K562 (cell line): ENCODE results near the gene A1CF. TPM values are rescaled to one million over a fixed set of nuclear protein-coding genes. Genes with fewer than 3 reads are reported as not detected.

Experiments
- ATAC-seq: fragments of 200-7000 bp; cut with Tn5 transposase; 3 replicates; pipeline ENCODE4 v1.9.1; 2020; ENCODE audit warnings: moderate library complexity
- Bru-seq: library from RNA; stranded (reverse); fragments of 400-500 nt; gene quantifications from one replicate; lab custom pipeline; 2021; lab: Mats Ljungman, UMichigan
- BruChase-seq, 2 experiments: library from RNA; stranded (reverse); fragments of 400-500 nt; gene quantifications; one replicate each; lab custom pipeline; 2021; lab: Mats Ljungman, UMichigan
- BruUV-seq: library from RNA; stranded (reverse); fragments of 400-500 nt; replicated peaks from 2 replicates; lab custom pipeline; 2021; lab: Mats Ljungman, UMichigan
- CTCF ChIA-PET: fragments of 300-600 bp; formaldehyde crosslinking; extraction: SDS; loops from one replicate; lab custom pipeline; 2021; ENCODE audit warnings: low intra/inter-chr PET ratio; lab: Yijun Ruan, JAX
- POLR2A ChIA-PET: fragments of 300-600, 350-650 bp; sonication (Branson Sonifier 250); formaldehyde crosslinking; extraction: SDS; loops from one replicate; lab custom pipeline; 2021; ENCODE audit warnings: antibody characterized with exemption, inconsistent platforms; lab: Yijun Ruan, JAX
- DNase-seq, 4 experiments: peaks; one replicate each; pipeline versions ENCODE4 v3.0.0 to v3.0.0-alpha.2; 2011 to 2018; ENCODE audit warnings: low spot score in 3 of 4, mixed read lengths in 3 of 4; ENCODE audit errors: extremely low read depth in 1 of 4
- FAIRE-seq: peaks from 2 replicates; lab custom pipeline; 2011; peaks lifted over from hg19 to GRCh38; lab: Jason Lieb, UNC
- H2AFZ ChIP-seq: 2 replicates; pipeline ENCODE4 v1.6.0; 2011; ENCODE audit warnings: low read depth, low read length, control low read depth, inconsistent platforms
- H3K27ac ChIP-seq: fragments of 200-600 bp; 3 replicates; pipeline ENCODE4 v1.8.0; 2011; ENCODE audit warnings: low read depth, mild to moderate bottlenecking, control low read depth, inconsistent platforms, low read length, moderate library complexity, mixed read lengths; ENCODE audit errors: extremely low read depth
- H3K27me3 ChIP-seq, 2 experiments: fragments of 300-600 bp in 1 of 2; 2 replicates in 1 of 2; 3 replicates in 1 of 2; pipeline versions ENCODE4 v1.6.0 to v1.8.0; 2011; ENCODE audit warnings: inconsistent platforms in 2 of 2, low read length in 2 of 2, mild to moderate bottlenecking in 1 of 2, mixed read lengths in 1 of 2, moderate library complexity in 1 of 2; ENCODE audit not compliant: control insufficient read depth in 2 of 2, insufficient read depth in 2 of 2
- H3K36me3 ChIP-seq: fragments of 300-600 bp; 3 replicates; pipeline ENCODE4 v1.8.0; 2011; ENCODE audit warnings: mild to moderate bottlenecking, low read length, inconsistent platforms; ENCODE audit not compliant: control insufficient read depth, insufficient read depth
- H3K4me1 ChIP-seq, 2 experiments: fragments of 200-600 bp in 1 of 2; replicated peaks in 1 of 2; 2 replicates in 1 of 2; 3 replicates in 1 of 2; pipeline versions ENCODE4 v1.5.1 to v1.8.0; 2011; ENCODE audit warnings: inconsistent platforms in 2 of 2, low read length in 2 of 2, mild to moderate bottlenecking in 1 of 2, mixed read lengths in 1 of 2, moderate library complexity in 1 of 2; ENCODE audit not compliant: control insufficient read depth in 2 of 2, insufficient read depth in 2 of 2
- H3K4me2 ChIP-seq: 2 replicates; pipeline ENCODE4 v1.6.1; 2011; ENCODE audit warnings: low read length, control low read depth, inconsistent platforms, mixed read lengths; ENCODE audit not compliant: insufficient read depth
- H3K4me3 ChIP-seq: fragments of 200-600 bp; sonication (generic), shearing (Covaris generic); 2 replicates; pipeline ENCODE4 v1.5.1; 2016; ENCODE audit warnings: control low read depth, inconsistent platforms
- H3K79me2 ChIP-seq: fragments of 200-600 bp; 3 replicates; pipeline ENCODE4 v1.8.0; 2011; ENCODE audit warnings: low read length, inconsistent platforms; ENCODE audit not compliant: control insufficient read depth, insufficient read depth
- H3K9ac ChIP-seq, 2 experiments: 2 replicates each; pipeline versions ENCODE4 v1.6.0 to v1.6.1; 2011; ENCODE audit warnings: low read depth in 2 of 2, low read length in 2 of 2, control low read depth in 1 of 2, inconsistent platforms in 1 of 2, mild to moderate bottlenecking in 1 of 2, mixed read lengths in 1 of 2; ENCODE audit not compliant: insufficient read depth in 1 of 2
- H3K9me1 ChIP-seq: one replicate; pipeline ENCODE4 v1.6.0; 2011; ENCODE audit warnings: inconsistent platforms, mild to moderate bottlenecking, low read length, moderate library complexity; ENCODE audit not compliant: control insufficient read depth, insufficient read depth
- H3K9me3 ChIP-seq: replicated peaks from 2 replicates; pipeline ENCODE4 v1.5.1; 2011; ENCODE audit warnings: low read depth, low read length, inconsistent platforms; ENCODE audit not compliant: control insufficient read depth, insufficient read depth
- H4K20me1 ChIP-seq: replicated peaks from 2 replicates; pipeline ENCODE4 v1.6.1; 2011; ENCODE audit warnings: low read length, inconsistent platforms, mixed read lengths; ENCODE audit not compliant: control insufficient read depth, insufficient read depth
- HDAC3 ChIP-seq: fragments of 450-650 bp; IDR thresholded peaks from 2 replicates; pipeline ENCODE4 v1.6.1; 2018; ENCODE audit warnings: borderline replicate concordance, mild to moderate bottlenecking, moderate library complexity; ENCODE audit not compliant: partially characterized antibody
- MAFK ChIP-seq: IDR thresholded peaks from 2 replicates; pipeline ENCODE4 v1.6.1; 2011; ENCODE audit warnings: low read length, improper control_type of control experiment
- RNF219 ChIP-seq: fragments of 250-450 bp; sonication (Bioruptor Pico); IDR thresholded peaks from 2 replicates; pipeline ENCODE4 v1.5.0; 2022; ENCODE audit warnings: mild to moderate bottlenecking
- TCFL5 ChIP-seq: fragments of 250-450 bp; sonication (Bioruptor Pico); conservative IDR thresholded peaks from 2 replicates; pipeline ENCODE4 v1.6.1; 2021; ENCODE audit warnings: mild to moderate bottlenecking, moderate library complexity, matching md5 sums
- TEAD1 ChIP-seq, 2 experiments: fragments of 450-650 bp in 1 of 2; sonication (generic) in 1 of 2; formaldehyde crosslinking; IDR thresholded peaks; 2 replicates each; pipeline versions ENCODE4 v1.4.0 to v1.8.0; 2020 to 2022; ENCODE audit warnings: mild to moderate bottlenecking in 2 of 2, missing genetic modification reagents in 1 of 2
- ZNF318 ChIP-seq, 2 experiments: fragments of 450-650 bp; IDR thresholded peaks; 2 replicates each; pipeline ENCODE4 v1.6.1; 2016; ENCODE audit warnings: mild to moderate bottlenecking in 2 of 2, borderline replicate concordance in 1 of 2, low read depth in 1 of 2, moderate library complexity in 1 of 2
- WGBS: fragments of 100-300 bp; shearing (Covaris generic); methylation state at CpG from one replicate; pipeline ENCODE4 v1.1.6; 2016; ENCODE audit warnings: low coverage, mixed read lengths; ENCODE audit not compliant: insufficient coverage; ENCODE audit errors: missing lambda C conversion rate; 5-methylcytosine and 5-hydroxymethylcytosine counted together
- in situ Hi-C: fragments of 300-500 bp; cut with MboI; formaldehyde crosslinking; loops from 4 replicates; pipeline ENCODE4 v1.15.0; 2018; ENCODE audit warnings: inconsistent platforms, mixed read lengths
- intact Hi-C: fragments of 100-400 bp; cut with micrococcal nuclease; formaldehyde crosslinking; loops from 2 replicates; pipeline ENCODE4 v1.14.2; 2022
- long read RNA-seq, 3 experiments: library from polyadenylated mRNA in 2 of 3; library from RNA in 1 of 3; unstranded in 2 of 3; stranded (forward) in 1 of 3; transcript quantifications; one replicate each; pipeline ENCODE4 v2.0.0, GENCODE V29; 2019 to 2022
- polyA minus RNA-seq, 3 experiments: library from RNA; depleted of rRNA, polyadenylated mRNA; stranded (reverse); fragments of >200 nt; gene quantifications; 2 replicates each; pipeline ENCODE4 v1.2.3, GENCODE V29; 2011
- polyA plus RNA-seq, 8 experiments: library from polyadenylated mRNA; depleted of rRNA in 4 of 8; stranded (reverse) in 5 of 8; unstranded in 3 of 8; fragments of >200 nt; fragmentation: Nextera tagmentation in 2 of 8; fragmentation: Illumina TruSeq in 1 of 8; extraction: Ambion mirVana in 2 of 8; extraction: Trizol in 1 of 8; gene quantifications; 2 replicates each; pipeline versions ENCODE4 v1.2.1 to v1.2.3, GENCODE V29; 2011 to 2014; ENCODE audit warnings: inconsistent platforms in 1 of 8, missing spikeins in 1 of 8
- total RNA-seq, 7 experiments: library from RNA; depleted of rRNA in 6 of 7; stranded (reverse); fragments of >200 nt in 6 of 7; fragmentation: Illumina TruSeq in 2 of 7; extraction: Trizol in 2 of 7; gene quantifications; 2 replicates each; pipeline versions ENCODE4 v1.2.1 to v1.2.3, GENCODE V29; 2011 to 2021; ENCODE audit warnings: low replicate concordance in 1 of 7

A1CF gene
- total RNA-seq (2011; cell fraction: chromatin; rRNA removed; ENCODE audit: low replicate concordance) = not detected in 2 replicates
- total RNA-seq (2011; cell fraction: nucleolus; rRNA removed) = not detected in 2 replicates
- total RNA-seq (2011; cell fraction: nucleoplasm; rRNA removed) = not detected in 2 replicates
- total RNA-seq (2014; rRNA removed) = not detected in 2 replicates
- total RNA-seq (2014; rRNA removed; fragmentation: Illumina TruSeq; extraction: Trizol) = not detected in 2 replicates
- not detected in 2 replicates for total RNA-seq (2015; rRNA removed; fragmentation: Illumina TruSeq; extraction: Trizol)
- total RNA-seq (2021) = 0.04 and 0.11 TPM in 2 replicates
- not detected in 2 replicates for polyA plus RNA-seq (2011; rRNA removed)
- not detected in 2 replicates for polyA plus RNA-seq (2011; cell fraction: cytosol; rRNA removed)
- polyA plus RNA-seq (2011; cell fraction: nucleus; rRNA removed) = not detected in 2 replicates
- polyA plus RNA-seq (2012) = 0.01 and 0.04 TPM in 2 replicates
- not detected in 2 replicates for polyA plus RNA-seq (2014; fragmentation: Illumina TruSeq; extraction: Trizol)
- polyA plus RNA-seq (2014; fragmentation: Nextera tagmentation; extraction: Ambion mirVana) = not detected
- not detected in 2 replicates for polyA plus RNA-seq (2014; rRNA removed)
- polyA minus RNA-seq (2011; rRNA and poly(A)+ RNA removed) = not detected in 2 replicates
- not detected in 2 replicates for polyA minus RNA-seq (2011; cell fraction: cytosol; rRNA and poly(A)+ RNA removed)
- polyA minus RNA-seq (2011; cell fraction: nucleus; rRNA and poly(A)+ RNA removed) = not detected in 2 replicates
- Bru-seq, nascent RNA = percentile 1 among the genes with signal in this experiment
- BruChase-seq, experiment 1, labeled RNA remaining after a 2-hour chase = percentile 1 among the genes with signal in this experiment
- BruChase-seq, experiment 2, labeled RNA remaining after a 6-hour chase = not detected
- long read RNA-seq, experiment 1 = 0 reads
- long read RNA-seq, experiment 2 = 0 reads
- long read RNA-seq, experiment 3 = 0 reads

- WGBS = under 1% methylated on average over 7 of the region's 7 CpGs
- H3K4me1 ChIP-seq = no peaks in the 10 kb centered on the region
- POLR2A ChIA-PET = no interaction called here
- H3K4me2 ChIP-seq = no peak within 1 kb of the TSS
- no peaks in the 10 kb centered on the region for H3K27me3 ChIP-seq
- CTCF ChIA-PET = no interaction called here
- H2AFZ ChIP-seq = no peak within 1 kb of the TSS
- FAIRE-seq (no peak), DNase-seq (no peak), ATAC-seq (no peak)
- in situ Hi-C loops = no loop called here
- intact Hi-C loops = no loop called here
- H3K9ac ChIP-seq = no peak within 1 kb of the TSS
- no peaks in the 10 kb centered on the region for H3K9me1 ChIP-seq
- no peaks in the 10 kb centered on the region for H3K36me3 ChIP-seq
- BruUV-seq = no TSS peak
- no peaks in the 10 kb centered on the region for H3K9me3 ChIP-seq
- H4K20me1 ChIP-seq = no peaks in the 10 kb centered on the region
- H3K4me3 ChIP-seq = no peak within 1 kb of the TSS
- no peak within 1 kb of the TSS for H3K27ac ChIP-seq
- H3K79me2 ChIP-seq = no peaks in the 10 kb centered on the region
- TF ChIP-seq TCFL5 (no peak), ZNF318 (IDR thresholded peaks at IDR 0.05; ENCODE audit: borderline replicate concordance in 1 of 2, low read depth in 1 of 2) (no peak), TEAD1 (CRISPR knock-in tag; IDR thresholded peaks at IDR 0.05) (no peak), MAFK (no peak), HDAC3 (no peak), RNF219 (CRISPR knock-in tag) (no peak)
Measured at GRCh38 chr10:50885097-50885859, at the start of gene A1CF. TSS of gene A1CF (minus strand) at chr10:50885627. CDS start at chr10:50859940, 25,687 bp downstream.
